Stimulated activated CD8-positive, alpha-beta memory T cell treated with anti-CD3 and anti-CD28 coated beads, Interleukin-12 subunit alpha, Interleukin-12 subunit beta, amount 100 ng/mL, for 1 hour (primary cell): ENCODE results near the gene AOC1.

Experiments used
- DNase-seq: peaks from one replicate; pipeline ENCODE4 v3.0.0-alpha.2; 2020; ENCODE audit warnings: low read depth

The AOC1 gene

GRCh38 chr7:150831851-150832250 lies 20.5 kb upstream of the AOC1 start:
- DNase-seq: no peak

DNA sequence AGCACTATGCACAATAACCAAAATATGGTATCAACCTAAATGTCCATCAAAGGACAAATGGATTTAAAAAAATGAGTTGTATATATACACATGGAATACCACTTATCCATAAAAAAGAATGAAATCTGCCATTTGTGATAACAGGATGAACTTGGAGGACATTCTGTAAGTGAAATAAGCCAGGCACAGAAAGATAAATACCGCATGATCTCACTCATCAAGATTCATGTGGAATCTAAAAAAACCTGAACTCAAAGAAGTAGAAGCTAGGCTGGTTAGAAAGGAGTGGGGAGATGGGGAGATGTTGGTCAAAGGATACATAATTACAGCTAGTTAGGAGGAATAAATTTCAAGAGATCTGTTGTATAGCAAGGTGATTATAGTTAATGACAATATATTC lies 17.3 kb upstream of the AOC1 start:
- no peak for DNase-seq

- no peak for DNase-seq
Observed at GRCh38 chr7:150835702-150836280, 16.5 kb upstream of the AOC1 start.

DNA sequence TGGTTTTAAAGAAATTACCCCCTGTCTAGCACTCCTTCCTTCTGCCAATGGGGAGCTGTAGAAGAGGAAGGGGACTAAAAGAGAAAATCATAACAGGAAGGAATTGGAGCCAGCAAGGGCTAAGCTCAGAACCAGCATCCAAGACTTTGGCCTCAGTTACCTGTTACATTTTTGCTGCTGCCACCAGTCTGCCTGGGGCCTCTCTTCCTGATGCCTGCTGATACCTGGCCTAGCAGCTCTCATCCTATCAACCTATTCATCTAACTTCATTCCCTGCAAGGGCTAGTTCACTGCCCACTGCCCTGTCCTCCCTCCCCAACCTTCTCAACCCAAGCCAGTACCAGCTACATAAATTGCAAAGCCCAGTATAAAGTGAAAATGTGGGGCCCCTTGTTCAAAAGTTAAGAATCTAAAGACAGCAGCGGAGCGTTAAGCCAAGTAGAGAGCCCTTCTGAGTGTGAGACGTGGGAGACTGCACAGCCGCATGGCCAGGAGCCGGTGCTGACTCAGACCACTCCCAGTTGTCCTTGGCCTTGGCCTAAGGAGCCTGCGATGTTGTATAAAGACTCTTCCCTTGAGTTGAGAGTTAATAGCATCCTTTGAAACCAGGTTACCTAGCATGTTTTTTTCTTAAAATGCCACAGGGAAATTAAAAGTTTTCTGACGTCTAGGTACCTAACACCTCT lies 13.2 kb upstream of the AOC1 start:
- DNase-seq: no peak

DNA sequence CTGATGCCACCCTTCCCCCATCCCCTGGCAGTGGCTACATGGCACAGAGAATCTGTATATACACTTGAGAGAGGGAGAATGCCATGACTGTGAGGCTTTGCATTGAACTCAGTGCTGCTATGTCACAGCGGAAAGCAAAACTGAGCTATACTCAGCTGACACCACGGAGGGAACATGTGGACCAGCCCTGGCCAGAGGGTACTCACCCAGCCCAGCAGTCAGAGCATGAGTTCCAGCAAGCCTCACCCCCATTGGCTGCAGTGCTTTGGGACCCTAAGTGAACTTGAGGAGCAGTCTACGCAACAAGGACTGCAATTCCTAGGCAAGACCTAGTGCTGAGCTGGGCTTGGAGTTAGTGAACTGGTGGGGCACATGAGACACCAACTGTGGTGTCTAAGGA lies 10.3 kb upstream of the AOC1 start:
- DNase-seq: no peak

DNA sequence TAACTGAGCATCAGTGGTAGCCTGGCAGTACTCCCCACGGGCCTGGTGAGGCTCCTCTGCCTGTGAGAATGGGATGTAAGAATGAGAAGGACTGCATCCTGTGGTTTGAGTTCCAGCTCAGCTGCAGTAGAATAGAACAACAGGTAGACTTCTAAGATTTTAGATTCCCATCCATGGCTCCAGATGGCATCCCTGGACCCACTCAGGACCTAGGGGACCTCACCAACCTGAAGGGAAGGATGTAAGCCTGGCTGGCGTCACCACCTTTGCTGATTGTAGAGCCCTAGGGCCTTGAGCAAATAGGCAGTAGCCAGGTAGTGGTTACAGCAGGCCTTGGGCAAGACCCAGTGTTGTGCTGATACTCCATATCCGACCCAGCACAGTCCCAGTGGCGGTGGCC lies 9.6 kb upstream of the AOC1 start:
- no peak for DNase-seq

GRCh38 chr7:150845421-150845861 lies 6.9 kb upstream of the AOC1 start:
- no peak for DNase-seq

- DNase-seq: no peak
Observed at GRCh38 chr7:150846291-150847115, 5.8 kb upstream of the AOC1 start.

GRCh38 chr7:150847536-150847935 lies 4.8 kb upstream of the AOC1 start:
- no peak for DNase-seq

- no peak for DNase-seq
Observed at GRCh38 chr7:150848111-150848510, 4.2 kb upstream of the AOC1 start.

- DNase-seq: no peak
Observed at GRCh38 chr7:150848561-150849115, 3.7 kb upstream of the AOC1 start.

DNA sequence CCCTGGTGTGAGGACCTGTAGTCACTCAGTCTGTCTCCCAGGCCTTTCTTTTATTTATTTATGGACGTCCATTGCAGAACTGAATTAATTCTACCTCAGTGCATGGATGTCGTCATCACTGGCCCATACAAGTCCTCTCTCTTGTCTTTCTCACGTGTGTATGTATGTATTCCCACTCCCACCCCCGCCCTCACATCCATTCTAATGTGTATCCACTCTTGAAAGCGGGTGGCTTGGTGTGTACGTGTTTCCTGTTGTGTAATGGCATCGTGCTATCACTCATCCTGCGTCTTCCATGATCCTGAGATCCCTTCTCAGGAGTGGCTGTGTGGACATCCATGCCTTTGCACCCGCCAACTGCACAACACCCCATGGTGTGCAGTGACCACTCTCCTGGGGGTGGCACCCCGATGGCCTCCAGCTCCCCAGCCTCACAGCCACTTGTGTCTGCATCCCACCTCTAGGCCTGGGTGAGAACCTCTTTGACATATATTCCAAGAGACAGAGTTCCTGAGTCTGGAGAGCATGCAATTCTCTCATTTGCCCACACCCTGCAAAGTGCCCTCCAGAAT lies 3.0 kb upstream of the AOC1 start:
- no peak for DNase-seq

- no peak for DNase-seq
Observed at GRCh38 chr7:150850273-150850672, 2.0 kb upstream of the AOC1 start.

GRCh38 chr7:150851492-150852370 lies 586 bp upstream of the AOC1 start:
- no peak for DNase-seq

DNA sequence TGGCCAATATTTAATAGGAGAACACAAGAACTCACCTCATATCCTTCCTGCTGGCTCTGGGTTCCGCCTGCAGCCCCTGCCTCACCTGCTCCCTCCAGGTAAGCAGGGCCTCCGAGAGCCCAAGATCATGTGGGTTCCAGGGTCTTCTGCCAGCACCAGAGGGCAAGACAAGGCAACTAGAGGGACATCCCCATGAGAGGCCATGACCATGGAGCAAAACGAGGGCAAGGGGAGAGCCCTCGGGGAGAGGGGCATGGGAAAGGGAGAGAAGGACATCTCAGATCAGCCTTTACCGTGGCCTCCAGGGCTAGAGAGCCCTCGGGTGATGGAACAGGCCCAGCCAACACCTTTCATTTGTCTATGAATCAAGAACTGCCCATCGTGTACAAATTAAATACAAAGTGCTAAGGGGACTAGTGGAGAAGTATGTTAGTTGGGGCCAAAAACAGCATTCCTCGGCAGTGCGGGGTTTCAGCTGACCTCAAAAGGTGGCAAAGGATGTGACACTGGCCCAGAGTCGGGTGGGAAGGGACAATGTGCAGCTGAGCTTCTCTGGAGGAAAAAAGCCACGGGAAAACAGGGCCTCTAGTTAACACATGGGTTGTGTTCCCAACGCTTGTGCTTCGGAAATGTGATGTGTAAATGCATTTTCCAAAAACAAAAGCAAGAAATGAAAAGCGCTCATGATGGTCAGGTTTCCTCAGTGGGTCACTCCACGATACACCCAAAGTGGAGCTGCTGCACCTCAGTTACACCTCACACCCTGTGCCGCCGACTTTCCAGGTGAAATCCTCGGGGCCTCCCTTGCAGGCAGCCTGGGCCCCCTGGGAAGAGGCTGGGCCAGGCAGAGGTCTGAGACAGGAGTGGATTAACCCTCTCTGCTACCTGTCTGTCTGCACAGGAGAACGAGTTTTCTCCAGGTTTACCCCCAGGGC lies 2.0 kb downstream of the AOC1 start:
- DNase-seq: no peak

DNA sequence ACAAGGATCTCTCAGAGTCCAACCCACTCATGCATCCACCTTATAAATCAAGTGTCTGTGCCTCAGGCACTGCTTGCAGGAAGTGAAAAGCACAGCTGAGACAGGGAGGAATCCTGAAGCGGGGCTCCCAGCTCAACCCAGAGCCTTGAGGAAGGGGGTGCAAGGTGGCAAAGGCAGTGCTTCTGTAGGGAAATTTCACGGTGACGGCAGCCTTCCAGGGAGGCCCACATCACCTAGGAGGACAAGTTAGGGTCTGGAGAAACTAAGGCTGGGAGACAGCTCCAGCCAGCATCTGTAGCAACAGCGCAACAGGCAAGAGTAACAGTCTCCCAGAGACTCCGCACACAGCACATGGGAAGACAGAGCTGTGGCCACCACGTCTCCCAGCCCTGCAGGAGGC lies 2.7 kb downstream of the AOC1 start:
- no peak for DNase-seq

- no peak for DNase-seq
Observed at GRCh38 chr7:150855476-150856302, 3.4 kb downstream of the AOC1 start.

DNA sequence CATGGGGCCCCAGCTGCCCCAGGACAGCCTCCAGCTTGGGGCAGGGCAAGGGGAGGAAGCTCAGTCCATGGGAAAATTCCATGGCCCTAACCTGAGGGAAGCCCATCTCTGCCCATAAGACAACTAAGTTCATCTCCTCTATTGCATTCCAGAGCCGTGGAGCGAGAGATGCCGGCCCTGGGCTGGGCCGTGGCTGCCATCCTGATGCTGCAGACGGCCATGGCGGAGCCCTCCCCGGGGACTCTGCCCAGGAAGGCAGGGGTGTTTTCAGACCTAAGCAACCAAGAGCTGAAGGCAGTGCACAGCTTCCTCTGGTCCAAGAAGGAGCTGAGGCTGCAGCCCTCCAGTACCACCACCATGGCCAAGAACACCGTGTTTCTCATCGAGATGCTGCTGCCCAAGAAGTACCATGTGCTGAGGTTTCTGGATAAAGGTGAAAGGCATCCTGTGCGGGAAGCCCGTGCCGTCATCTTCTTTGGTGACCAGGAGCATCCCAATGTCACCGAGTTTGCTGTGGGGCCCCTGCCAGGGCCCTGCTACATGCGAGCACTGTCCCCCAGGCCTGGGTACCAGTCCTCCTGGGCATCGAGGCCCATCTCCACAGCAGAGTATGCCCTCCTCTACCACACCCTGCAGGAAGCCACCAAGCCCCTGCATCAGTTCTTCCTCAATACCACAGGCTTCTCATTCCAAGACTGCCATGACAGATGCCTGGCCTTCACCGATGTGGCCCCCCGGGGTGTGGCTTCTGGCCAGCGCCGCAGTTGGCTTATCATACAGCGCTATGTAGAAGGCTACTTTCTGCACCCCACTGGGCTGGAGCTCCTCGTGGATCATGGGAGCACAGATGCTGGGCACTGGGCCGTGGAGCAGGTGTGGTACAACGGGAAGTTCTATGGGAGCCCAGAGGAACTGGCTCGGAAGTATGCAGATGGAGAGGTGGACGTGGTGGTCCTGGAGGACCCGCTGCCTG lies 4.3 kb downstream of the AOC1 start:
- no peak for DNase-seq
